Fibroblast of skin of right biceps (primary cell): Measurements from ENCODE around the gene ISL2.

Experiments used
- DNase-seq: peaks from one replicate; pipeline ENCODE4 v3.0.0-alpha.2; 2013

Gene ISL2

GRCh38 chr15:76343313-76343996 lies 6.9 kb downstream of the ISL2 start:
- DNase-seq: no peak

GRCh38 chr15:76344893-76345582 lies 8.5 kb downstream of the ISL2 start:
- DNase-seq: no peak

DNA sequence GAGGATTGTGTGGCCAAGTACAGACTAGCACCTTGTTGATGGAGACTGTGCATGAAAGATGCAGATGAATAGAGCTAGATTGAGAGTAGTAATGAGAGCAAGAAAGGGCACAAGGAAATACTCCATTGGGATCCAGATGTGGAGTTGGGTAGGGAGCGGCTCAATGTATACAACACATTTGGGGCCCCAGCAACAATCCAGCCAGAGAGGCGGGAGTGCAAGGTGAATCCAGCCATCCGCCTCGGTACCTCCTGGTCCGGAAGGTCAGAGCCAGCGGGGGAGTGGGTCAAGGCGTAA lies 9.0 kb downstream of the ISL2 start:
- no peak for DNase-seq

GRCh38 chr15:76345880-76346668 lies 9.5 kb downstream of the ISL2 start:
- no peak for DNase-seq

GRCh38 chr15:76346669-76347481 lies 10.3 kb downstream of the ISL2 start:
- DNase-seq: peak; percentile 46

GRCh38 chr15:76347482-76348055 lies 11.0 kb downstream of the ISL2 start:
- DNase-seq: no peak

GRCh38 chr15:76349301-76350070 lies 12.9 kb downstream of the ISL2 start:
- DNase-seq: no peak

DNA sequence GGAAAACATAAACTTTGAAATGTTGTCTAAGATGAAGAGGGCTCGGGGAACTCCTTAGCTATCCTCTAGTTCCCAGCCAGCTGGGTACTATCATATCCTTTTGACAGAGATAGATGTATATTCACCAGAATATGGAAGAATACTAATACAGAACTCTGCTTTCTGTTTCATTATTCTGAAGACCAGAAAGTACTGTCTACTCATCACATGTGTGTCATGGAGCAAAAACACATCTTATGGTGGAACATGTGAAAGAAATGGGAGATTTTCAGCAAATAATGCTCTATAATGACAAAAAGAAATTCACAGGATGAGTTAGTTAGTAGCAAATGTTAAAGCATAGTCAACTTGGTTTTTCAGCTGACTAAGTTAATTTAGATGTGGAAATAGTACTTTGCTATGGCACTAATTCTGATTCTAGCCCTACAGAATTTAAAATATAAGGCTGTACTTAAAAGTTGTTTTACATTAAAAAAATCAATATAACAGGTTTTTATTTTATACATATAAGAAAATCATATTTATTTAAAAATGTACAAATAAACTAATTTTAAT lies 16.5 kb downstream of the ISL2 start:
- no peak for DNase-seq

- no peak for DNase-seq
Measured at GRCh38 chr15:76353903-76354302, 17.3 kb downstream of the ISL2 start.

DNA sequence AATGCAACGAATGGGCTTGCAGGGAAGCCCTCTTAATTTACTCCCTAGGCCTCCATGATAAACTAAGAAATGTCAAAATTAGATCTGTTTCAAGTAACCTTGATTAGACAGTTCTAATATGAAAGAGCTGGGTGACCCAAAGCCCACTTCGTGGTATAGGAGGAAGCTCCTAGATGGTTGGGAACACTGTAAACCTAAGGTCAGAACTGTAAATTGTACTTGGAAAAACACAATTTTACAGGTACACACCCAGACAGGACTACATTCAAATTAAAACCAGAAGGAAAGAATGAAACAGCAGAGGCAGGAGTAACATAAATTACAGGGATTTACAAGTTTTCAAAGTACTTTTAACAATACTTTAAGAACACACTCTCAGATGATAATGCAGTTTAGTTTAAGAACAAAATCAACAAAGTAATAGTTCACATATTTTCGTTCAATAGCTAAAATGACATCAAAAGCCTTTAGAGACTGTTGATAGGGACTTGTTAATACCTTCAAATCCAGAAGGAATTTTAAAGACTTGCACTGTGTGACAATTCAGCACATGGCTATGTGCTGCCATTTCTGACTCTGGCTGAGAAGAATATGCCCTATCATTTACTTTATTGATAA lies 18.4 kb downstream of the ISL2 start:
- DNase-seq: no peak

GRCh38 chr15:76358453-76358852 lies 21.9 kb downstream of the ISL2 start:
- DNase-seq: no peak

GRCh38 chr15:76359152-76359551 lies 22.6 kb downstream of the ISL2 start:
- DNase-seq: no peak

DNA sequence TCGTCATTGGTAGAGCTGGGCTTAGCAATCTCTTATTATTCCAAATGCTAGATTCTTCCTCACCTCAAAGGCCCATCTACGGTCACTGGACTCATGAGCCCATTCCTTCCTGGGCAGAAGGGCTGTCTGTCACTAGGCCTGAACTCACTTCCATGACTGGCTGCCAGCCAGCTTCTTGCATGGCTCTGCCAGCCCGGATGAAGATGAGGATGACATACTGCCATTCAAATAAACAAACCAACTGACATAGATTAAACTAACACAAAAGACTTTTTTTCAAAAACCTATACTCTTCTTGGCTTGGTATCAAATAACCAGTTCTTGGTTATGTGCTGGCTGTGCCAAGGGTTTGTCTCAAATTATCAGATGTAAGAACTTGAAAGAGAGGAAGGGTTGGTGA lies 23.8 kb downstream of the ISL2 start:
- DNase-seq: no peak

GRCh38 chr15:76363251-76363650 lies 26.7 kb downstream of the ISL2 start:
- DNase-seq: no peak

- no peak for DNase-seq
Measured at GRCh38 chr15:76366714-76367113, 30.1 kb downstream of the ISL2 start.

GRCh38 chr15:76368122-76368621 lies 31.6 kb downstream of the ISL2 start:
- no peak for DNase-seq

GRCh38 chr15:76376029-76376428 lies 39.5 kb downstream of the ISL2 start:
- no peak for DNase-seq

DNA sequence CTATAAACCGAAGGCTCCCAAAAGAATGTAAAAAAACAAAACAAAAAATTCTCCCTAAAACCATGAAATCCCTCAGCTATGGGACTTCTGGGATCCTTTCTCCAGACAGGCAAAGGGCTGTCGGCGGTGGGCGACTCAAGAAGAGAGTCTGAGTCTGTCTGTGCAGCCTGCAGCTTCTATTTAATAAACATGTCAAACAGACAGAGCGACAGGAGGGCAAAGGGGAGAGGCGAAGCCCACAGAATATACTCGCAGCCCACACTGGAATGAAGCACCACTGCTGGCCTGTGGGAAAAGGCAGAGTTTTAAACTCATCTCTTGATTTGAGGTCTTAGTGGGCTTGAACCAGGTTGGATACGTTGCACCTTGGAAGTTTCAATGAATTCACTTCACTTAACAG lies 40.2 kb downstream of the ISL2 start:
- DNase-seq: no peak

GRCh38 chr15:76377217-76377616 lies 40.6 kb downstream of the ISL2 start:
- no peak for DNase-seq

- DNase-seq: no peak
Measured at GRCh38 chr15:76377751-76378150, 41.2 kb downstream of the ISL2 start.

GRCh38 chr15:76378691-76379090 lies 42.1 kb downstream of the ISL2 start:
- DNase-seq: no peak
